Suppressor macrophage (primary cell): ENCODE results near the gene TRPV5.
A peak's percentile ranks its signal among the peaks of the same experiment; 100 is the strongest.

Experiments used
- DNase-seq, 4 experiments: peaks; one replicate each; pipeline ENCODE4 v3.0.0-alpha.2; 2020 to 2022

The TRPV5 gene

DNA sequence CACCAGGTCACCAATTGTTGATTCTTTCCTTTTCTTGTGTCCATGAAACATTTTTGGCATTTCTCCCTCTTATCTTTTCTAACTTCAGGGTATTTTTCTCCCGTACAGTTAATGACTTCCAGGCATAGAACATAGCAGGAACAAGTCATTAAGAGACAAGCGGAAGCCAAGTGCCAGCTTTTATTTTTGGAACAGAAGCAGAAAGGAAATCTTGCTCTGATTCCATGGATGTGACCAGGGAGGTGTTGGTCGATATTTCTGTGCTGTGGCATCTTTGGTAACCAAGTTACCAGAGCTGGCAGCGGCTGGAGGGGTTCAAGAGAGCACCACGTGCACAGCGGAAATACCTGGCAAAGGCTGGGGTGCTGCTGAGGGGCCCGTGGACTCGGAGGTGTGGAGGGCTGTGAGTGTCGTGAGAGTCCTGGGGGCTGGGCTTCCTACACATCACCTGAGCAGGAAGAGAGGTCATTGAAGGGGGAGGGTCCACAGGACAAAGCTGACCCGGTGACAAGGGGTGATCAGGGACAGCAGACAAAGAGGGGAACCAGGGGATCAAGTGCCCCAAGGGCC is 7.5 kb upstream of the TRPV5 start:
- no peak for DNase-seq

- no peak for DNase-seq
Measured at GRCh38 chr7:142939226-142939910, 5.8 kb upstream of the TRPV5 start, which contains the start of gene LLCFC1. Gene LLCFC1 (plus strand): TSS chr7:142939484. CDS start chr7:142939622, 138 bp downstream.

- no peak for DNase-seq
Measured at GRCh38 chr7:142938611-142939010, 5.1 kb upstream of the TRPV5 start.

- DNase-seq: no peak
Measured at GRCh38 chr7:142935941-142936565, 2.5 kb upstream of the TRPV5 start.

DNA sequence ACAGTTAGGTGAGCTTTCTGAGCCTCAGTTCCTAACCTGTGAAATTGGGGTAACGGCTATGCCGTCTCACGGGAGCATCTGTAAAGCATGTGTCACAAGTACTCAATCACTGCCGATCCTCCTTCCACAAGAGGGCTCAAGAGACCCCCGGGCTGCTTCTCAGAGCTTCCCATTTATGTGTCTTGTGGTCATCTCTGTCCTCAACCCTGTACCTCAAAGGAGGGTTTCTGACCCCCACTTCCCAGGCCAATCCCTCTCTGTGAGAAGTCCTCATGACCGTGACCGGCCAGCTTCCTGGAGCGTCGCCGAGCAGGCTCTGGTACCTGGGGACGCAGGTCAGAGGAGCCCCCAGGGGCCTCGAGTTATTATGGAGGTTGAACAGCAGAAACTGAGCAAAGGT is 510 bp upstream of the TRPV5 start:
- no peak for DNase-seq

- no peak for DNase-seq
Measured at GRCh38 chr7:142933092-142933475, 462 bp downstream of the TRPV5 start.

GRCh38 chr7:142932386-142933091 is 1.0 kb downstream of the TRPV5 start:
- DNase-seq: no peak

DNA sequence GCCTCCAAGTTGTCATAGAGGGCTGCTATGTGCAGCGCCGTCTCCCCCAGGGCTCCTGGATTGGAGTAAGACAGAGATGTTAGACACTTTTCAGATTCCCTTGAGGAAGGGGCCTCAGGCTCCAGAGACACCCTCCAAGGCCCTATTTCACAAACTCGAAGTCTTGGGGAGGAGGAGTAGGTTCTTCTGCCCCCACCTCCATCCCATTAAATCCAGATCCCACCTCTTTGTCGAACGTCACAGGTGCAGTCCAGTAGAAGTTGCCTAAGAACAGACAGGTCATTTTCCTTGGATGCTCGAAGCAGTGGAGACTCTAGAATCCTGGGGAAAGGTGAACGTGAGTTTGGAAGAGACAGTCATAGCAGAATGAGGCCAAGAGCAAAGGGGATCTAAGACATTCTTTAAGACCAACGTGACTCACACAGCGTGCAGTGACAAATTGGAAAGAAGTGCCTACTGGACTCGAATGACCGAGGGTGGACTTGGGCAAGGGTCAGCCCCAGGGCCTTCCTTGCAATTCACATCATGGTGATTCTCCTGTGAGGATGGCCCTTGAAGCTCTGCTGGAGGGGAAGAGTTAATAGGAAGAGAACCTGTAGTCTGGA is 3.3 kb downstream of the TRPV5 start:
- DNase-seq: peak in 1 of 4 experiments; percentile 2

DNA sequence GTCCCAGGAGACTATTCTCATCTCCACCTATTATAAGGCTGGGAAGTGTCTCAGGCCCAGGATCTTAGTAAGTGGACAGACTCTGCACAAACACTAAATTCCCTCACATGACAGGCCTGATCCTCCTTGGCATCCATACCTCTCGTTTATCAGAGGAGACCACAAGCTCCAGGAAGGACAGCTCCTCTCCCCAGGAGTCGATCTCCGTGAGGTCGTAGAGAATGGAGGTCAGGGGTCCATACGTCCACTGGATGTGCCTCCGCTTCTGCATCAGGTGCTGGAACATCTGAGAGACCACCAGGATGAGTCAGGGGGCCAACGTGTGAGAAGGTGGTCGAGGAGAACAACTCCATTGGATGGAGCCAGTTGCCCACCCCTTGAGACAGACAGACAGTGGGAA is 5.6 kb downstream of the TRPV5 start:
- no peak for DNase-seq

- DNase-seq: peak; percentile 79 to 94 (median 88)
Measured at GRCh38 chr7:142927085-142927745, 6.3 kb downstream of the TRPV5 start.

- DNase-seq: no peak
Measured at GRCh38 chr7:142925413-142925812, 8.1 kb downstream of the TRPV5 start.

DNA sequence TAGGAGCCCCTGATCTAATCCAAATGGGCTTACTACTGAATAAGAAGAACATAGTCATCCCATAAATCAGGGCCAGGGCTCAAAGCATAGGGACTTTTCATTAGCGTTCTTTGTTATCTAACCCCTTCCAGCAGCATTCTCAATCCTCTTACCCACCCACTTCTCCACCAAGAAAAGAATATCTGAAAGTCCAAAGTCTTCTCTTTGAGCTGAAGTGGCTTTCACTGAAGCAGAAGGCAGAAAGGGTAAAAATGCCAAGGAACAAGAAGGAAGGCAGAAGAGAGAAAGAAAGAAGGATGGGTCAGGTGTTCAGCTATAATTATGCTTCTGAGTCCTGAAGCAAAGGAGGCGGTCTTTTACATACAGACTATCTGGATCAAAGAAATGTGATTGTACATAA is 10.2 kb downstream of the TRPV5 start:
- no peak for DNase-seq

DNA sequence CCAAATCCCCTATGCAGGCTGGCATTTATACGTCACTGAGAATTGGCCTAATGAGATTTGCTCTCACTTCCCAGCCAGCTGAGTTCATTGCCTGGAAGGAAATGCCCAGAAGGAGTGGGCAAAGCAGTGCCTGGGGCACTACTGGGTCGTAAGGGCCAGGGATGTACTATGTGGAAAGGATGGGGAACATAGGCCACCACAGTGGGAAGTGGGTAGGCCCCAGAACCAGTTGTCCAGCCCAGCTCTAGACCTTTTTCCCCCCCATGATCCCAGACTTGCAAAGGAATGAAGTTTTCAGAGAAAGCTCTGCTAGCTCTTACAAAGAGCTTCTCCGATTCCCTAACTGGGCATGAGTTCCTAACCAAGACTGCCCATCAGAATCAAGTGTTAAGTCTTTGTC is 13.9 kb downstream of the TRPV5 start:
- DNase-seq: no peak

DNA sequence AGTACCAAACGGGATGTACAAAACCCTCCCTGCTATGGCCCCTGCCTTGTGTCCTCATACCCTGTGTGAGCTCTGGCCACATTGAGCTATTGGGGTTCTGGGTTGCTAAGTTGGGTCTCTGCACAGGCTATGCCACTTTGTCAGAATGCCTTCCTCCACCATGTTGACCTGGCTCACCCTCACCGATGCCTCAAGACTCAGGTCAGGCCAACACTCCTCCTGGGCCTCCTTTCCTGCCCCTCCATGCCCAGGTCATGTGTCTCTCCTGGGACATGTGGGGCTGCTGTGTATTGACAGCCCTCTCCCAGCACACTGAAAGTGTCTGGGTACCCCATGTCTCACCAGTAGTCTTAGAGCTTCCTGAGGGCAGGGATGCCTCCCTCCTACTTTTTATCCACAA is 14.6 kb downstream of the TRPV5 start:
- no peak for DNase-seq

DNA sequence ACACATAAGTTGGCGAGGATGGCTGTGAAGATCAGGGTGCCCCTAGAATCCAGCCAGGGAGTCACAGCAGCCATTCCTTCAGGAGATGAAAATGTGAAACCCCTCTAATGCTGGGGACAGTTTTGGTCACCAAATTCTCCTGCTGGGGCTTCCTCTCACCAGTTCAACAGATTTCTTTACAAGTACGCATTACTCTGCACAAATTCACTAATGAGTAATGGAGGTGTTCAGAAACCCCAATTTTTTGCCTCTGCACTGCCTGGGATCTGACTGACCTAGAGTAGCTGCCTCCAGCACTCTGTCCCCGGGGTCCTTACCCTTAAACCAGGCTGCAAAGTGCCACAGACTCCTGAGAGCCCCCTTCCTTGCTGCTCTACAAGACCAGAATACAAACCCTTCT is 16.1 kb downstream of the TRPV5 start:
- no peak for DNase-seq

- DNase-seq: no peak
Measured at GRCh38 chr7:142916508-142916907, 17.0 kb downstream of the TRPV5 start.

DNA sequence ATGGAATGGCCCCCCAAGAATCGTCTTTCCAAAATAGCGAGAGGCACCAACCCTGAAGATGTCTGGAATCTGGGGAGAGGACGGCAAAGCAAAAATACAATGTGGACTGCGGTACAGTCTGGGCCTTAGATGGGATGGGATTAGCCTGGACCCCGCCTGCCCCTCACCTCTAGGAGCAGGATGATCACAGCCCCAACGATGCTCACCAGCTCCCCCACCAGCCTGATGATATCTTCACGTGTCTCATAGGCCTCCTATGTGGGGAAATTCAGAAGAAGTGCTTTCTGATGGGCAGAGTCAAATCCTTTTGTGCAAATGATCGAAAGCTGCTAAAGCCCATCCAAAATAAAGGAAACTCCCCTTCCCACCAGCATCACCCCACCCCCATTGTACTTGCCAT is 18.2 kb downstream of the TRPV5 start:
- no peak for DNase-seq

GRCh38 chr7:142914121-142914520 is 19.4 kb downstream of the TRPV5 start:
- no peak for DNase-seq

- DNase-seq: no peak
Measured at GRCh38 chr7:142913566-142913965, 20.0 kb downstream of the TRPV5 start.

GRCh38 chr7:142913051-142913450 is 20.5 kb downstream of the TRPV5 start:
- DNase-seq: no peak

GRCh38 chr7:142910481-142910880 is 23.1 kb downstream of the TRPV5 start:
- peak in 2 of 4 experiments; percentile 34 to 62 for DNase-seq

- peak in 2 of 4 experiments; percentile 31 to 39 for DNase-seq
Measured at GRCh38 chr7:142910031-142910433, 23.5 kb downstream of the TRPV5 start.
